HG03280 (cell line): Measurements from ENCODE around the gene RAB3GAP2.
"Not testable (repeated sequence)": the region's sequence is repeated elsewhere in the genome, so short reads cannot be mapped to it uniquely, and the experiment has no call there.

Experiments
- ATAC-seq: cut with Tn5 transposase; IDR thresholded peaks from one replicate; pipeline ENCODE4 v1.9.1; 2021; ENCODE audit warnings: mild to moderate bottlenecking, moderate library complexity; ENCODE audit not compliant: unreplicated experiment

Gene RAB3GAP2

GRCh38 chr1:220157738-220158137, 114.5 kb downstream of the RAB3GAP2 start:
- no peak for ATAC-seq

GRCh38 chr1:220156620-220157146, 115.6 kb downstream of the RAB3GAP2 start:
- ATAC-seq, result no peak

- ATAC-seq, result no peak
Measured at GRCh38 chr1:220153147-220153546, 119.1 kb downstream of the RAB3GAP2 start.

GRCh38 chr1:220151454-220151853, 120.8 kb downstream of the RAB3GAP2 start:
- ATAC-seq, result no peak

GRCh38 chr1:220149742-220150141, 122.5 kb downstream of the RAB3GAP2 start:
- ATAC-seq, result no peak

- no peak for ATAC-seq
Measured at GRCh38 chr1:220144051-220144450, 128.2 kb downstream of the RAB3GAP2 start.

GRCh38 chr1:220139966-220140365, 132.3 kb downstream of the RAB3GAP2 start:
- no peak for ATAC-seq

GRCh38 chr1:220137019-220137786, 135.1 kb downstream of the RAB3GAP2 start:
- no peak for ATAC-seq

- ATAC-seq, result no peak
Measured at GRCh38 chr1:220135755-220136154, 136.5 kb downstream of the RAB3GAP2 start.

- no peak for ATAC-seq
Measured at GRCh38 chr1:220129479-220130210, 142.6 kb downstream of the RAB3GAP2 start.

GRCh38 chr1:220127076-220127475, 145.2 kb downstream of the RAB3GAP2 start:
- ATAC-seq, result no peak

GRCh38 chr1:220124542-220124941, 147.7 kb downstream of the RAB3GAP2 start:
- no peak for ATAC-seq

- no peak for ATAC-seq
Measured at GRCh38 chr1:220123889-220124288, 148.4 kb downstream of the RAB3GAP2 start.

- no peak for ATAC-seq
Measured at GRCh38 chr1:220123066-220123465, 149.2 kb downstream of the RAB3GAP2 start.

GRCh38 chr1:220121791-220122530, 150.3 kb downstream of the RAB3GAP2 start:
- ATAC-seq, result no peak

- no peak for ATAC-seq
Measured at GRCh38 chr1:220119043-220119512, 153.2 kb downstream of the RAB3GAP2 start.

GRCh38 chr1:220113136-220113695, 159.0 kb downstream of the RAB3GAP2 start:
- peak; percentile 58 for ATAC-seq

- not testable (repeated sequence) for ATAC-seq
Measured at GRCh38 chr1:220112600-220112999, 159.7 kb downstream of the RAB3GAP2 start.

GRCh38 chr1:220110473-220110872, 161.8 kb downstream of the RAB3GAP2 start:
- not testable (repeated sequence) for ATAC-seq

- ATAC-seq, result no peak
Measured at GRCh38 chr1:220099826-220100225, 172.4 kb downstream of the RAB3GAP2 start.
